HepG2 (cell line): Measurements from ENCODE around the gene SLC48A1. TPM values are rescaled to one million over a fixed set of nuclear protein-coding genes. Genes with fewer than 3 reads are reported as not detected.
A peak's percentile ranks its signal among the peaks of the same experiment; 100 is the strongest.

Experiments
- ATAC-seq: fragments of 200-7000 bp; cut with Tn5 transposase; 3 replicates; pipeline ENCODE4 v1.9.1; 2020; ENCODE audit warnings: mild to moderate bottlenecking, moderate library complexity
- BruUV-seq: library from RNA; stranded (reverse); fragments of 400-500 nt; replicated peaks from 2 replicates; lab custom pipeline; 2021; lab: Mats Ljungman, UMichigan
- CTCF ChIA-PET: fragments of 300-600 bp; formaldehyde crosslinking; extraction: SDS; loops from one replicate; lab custom pipeline; 2021; ENCODE audit warnings: low total read pairs, inconsistent platforms, low intra/inter-chr PET ratio; lab: Yijun Ruan, JAX
- POLR2A ChIA-PET: fragments of 350-600 bp; sonication (Branson Sonifier 250); formaldehyde crosslinking; loops from one replicate; lab custom pipeline; 2020; ENCODE audit warnings: antibody characterized with exemption, inconsistent platforms; lab: Yijun Ruan, JAX
- DNase-seq: peaks from one replicate; pipeline ENCODE4 v3.0.0-alpha.2; 2015; ENCODE audit warnings: low spot score
- FAIRE-seq: peaks from 3 replicates; lab custom pipeline; 2011; peaks lifted over from hg19 to GRCh38; lab: Jason Lieb, UNC
- H2AFZ ChIP-seq: one replicate; pipeline ENCODE4 v1.6.1; 2011; ENCODE audit warnings: low read length, inconsistent platforms
- H3K27ac ChIP-seq: fragments of 300-600 bp; 3 replicates; pipeline ENCODE4 v1.8.0; 2011; ENCODE audit warnings: mixed run types, mild to moderate bottlenecking, mixed read lengths, low read length, inconsistent platforms; ENCODE audit not compliant: insufficient read depth; ENCODE audit errors: extremely low read length
- H3K27me3 ChIP-seq, 2 experiments: fragments of 200-600 bp in 1 of 2; 2 replicates in 1 of 2; 3 replicates in 1 of 2; pipeline versions ENCODE4 v1.6.0 to v1.8.0; 2011; ENCODE audit warnings: low read length in 2 of 2, mild to moderate bottlenecking in 2 of 2, moderate library complexity in 2 of 2, inconsistent platforms in 1 of 2; ENCODE audit not compliant: insufficient read depth in 2 of 2, control insufficient read depth in 1 of 2
- H3K36me3 ChIP-seq, 2 experiments: fragments of 200-600 bp in 1 of 2; replicated peaks in 1 of 2; 2 replicates in 1 of 2; 3 replicates in 1 of 2; pipeline versions ENCODE4 v1.5.1 to v1.8.0; 2011; ENCODE audit warnings: low read length in 2 of 2, inconsistent platforms in 1 of 2; ENCODE audit not compliant: insufficient read depth in 2 of 2, control insufficient read depth in 1 of 2
- H3K4me1 ChIP-seq: 2 replicates; pipeline ENCODE4 v1.5.1; 2012; ENCODE audit warnings: low read length, inconsistent platforms; ENCODE audit not compliant: insufficient read depth
- H3K4me2 ChIP-seq: 2 replicates; pipeline ENCODE4 v1.6.0; 2011; ENCODE audit warnings: low read depth, low read length, inconsistent platforms
- H3K4me3 ChIP-seq, 3 experiments: fragments of 200-600 bp in 1 of 3; sonication (generic), shearing (Covaris generic) in 1 of 3; replicated peaks in 1 of 3; 2 replicates each; pipeline ENCODE4 v1.5.1; 2011 to 2016; ENCODE audit warnings: low read length in 3 of 3, inconsistent platforms in 2 of 3, low read depth in 2 of 3, mild to moderate bottlenecking in 2 of 3, control low read depth in 1 of 3, mixed read lengths in 1 of 3; ENCODE audit not compliant: insufficient read depth in 1 of 3
- H3K79me2 ChIP-seq: one replicate; pipeline ENCODE4 v1.6.1; 2011; ENCODE audit warnings: low read length, inconsistent platforms; ENCODE audit not compliant: insufficient read depth
- H3K9ac ChIP-seq: 2 replicates; pipeline ENCODE4 v1.6.0; 2011; ENCODE audit warnings: mild to moderate bottlenecking, low read depth, low read length, inconsistent platforms; ENCODE audit not compliant: insufficient read depth
- H3K9me3 ChIP-seq: 2 replicates; pipeline ENCODE4 v1.5.1; 2012; ENCODE audit warnings: mild to moderate bottlenecking, low read length
- H4K20me1 ChIP-seq: 2 replicates; pipeline ENCODE4 v1.6.0; 2011; ENCODE audit warnings: inconsistent platforms, mild to moderate bottlenecking, low read length, moderate library complexity; ENCODE audit not compliant: insufficient read depth
- ATM ChIP-seq: fragments of 450-650 bp; IDR thresholded peaks from 2 replicates; pipeline ENCODE4 v1.7.1; 2017; ENCODE audit warnings: mild to moderate bottlenecking, borderline replicate concordance
- HOXA5 ChIP-seq: sonication (generic); formaldehyde crosslinking; IDR thresholded peaks from 2 replicates; pipeline ENCODE4 v1.4.0; 2020; ENCODE audit warnings: missing genetic modification reagents
- MAF1 ChIP-seq: sonication (generic); formaldehyde crosslinking; IDR thresholded peaks from 2 replicates; pipeline ENCODE4 v1.5.0; 2020; ENCODE audit warnings: missing genetic modification reagents, borderline replicate concordance
- NFYB ChIP-seq: sonication (generic); formaldehyde crosslinking; IDR thresholded peaks from 2 replicates; pipeline ENCODE4 v1.4.0; 2020; ENCODE audit warnings: missing genetic modification reagents
- NR3C1 ChIP-seq: sonication (generic); formaldehyde crosslinking; IDR thresholded peaks from 2 replicates; pipeline ENCODE4 v1.4.0; 2020; ENCODE audit warnings: missing genetic modification reagents
- SKI ChIP-seq: fragments of 450-650 bp; IDR thresholded peaks from one replicate; pipeline ENCODE4 v1.6.1; 2018; ENCODE audit warnings: mild to moderate bottlenecking; ENCODE audit not compliant: partially characterized antibody
- SOX5 ChIP-seq: IDR thresholded peaks from 2 replicates; pipeline ENCODE4 v1.6.1; 2016; ENCODE audit warnings: borderline replicate concordance
- STAG1 ChIP-seq: sonication (generic); formaldehyde crosslinking; IDR thresholded peaks from 2 replicates; pipeline ENCODE4 v1.4.0; 2020; ENCODE audit warnings: missing genetic modification reagents
- TOE1 ChIP-seq: sonication (generic); formaldehyde crosslinking; IDR thresholded peaks from 2 replicates; pipeline ENCODE4 v1.4.0; 2020; ENCODE audit warnings: mild to moderate bottlenecking, missing genetic modification reagents
- TP53 ChIP-seq: sonication (generic); formaldehyde crosslinking; conservative IDR thresholded peaks from 2 replicates; pipeline ENCODE4 v1.4.0; 2020; ENCODE audit warnings: missing genetic modification reagents
- ZNF317 ChIP-seq: sonication (generic); formaldehyde crosslinking; IDR thresholded peaks from 2 replicates; pipeline ENCODE4 v1.5.0; 2020; ENCODE audit warnings: mild to moderate bottlenecking, missing genetic modification reagents
- WGBS: methylation state at CpG from one replicate; pipeline ENCODE4 v1.1.6; 2017; ENCODE audit warnings: low lambda C conversion rate; 5-methylcytosine and 5-hydroxymethylcytosine counted together
- in situ Hi-C: cut with HindIII; loops from 2 replicates; pipeline ENCODE4 v1.10.0; 2017; ENCODE audit warnings: low pct_unique_long_range_greater_than_20kb; ENCODE audit not compliant: extremely low pct_ligation_motif_present
- intact Hi-C: fragments of 100-400 bp; cut with micrococcal nuclease; formaldehyde crosslinking; loops from one replicate; pipeline ENCODE4 v1.10.0; 2022; ENCODE audit not compliant: unreplicated experiment
- polyA plus RNA-seq, 8 experiments: library from polyadenylated mRNA; depleted of rRNA in 3 of 8; stranded (reverse) in 7 of 8; unstranded in 1 of 8; fragments of >200 nt; fragmentation: Illumina TruSeq in 4 of 8; extraction: Trizol in 4 of 8; gene quantifications; 2 replicates each; pipeline versions ENCODE4 v1.2.1 to v1.2.3, GENCODE V29; 2011 to 2016; ENCODE audit warnings: low read depth in 4 of 8, missing spikeins in 1 of 8, mixed read lengths in 1 of 8; ENCODE audit not compliant: insufficient read depth in 1 of 8
- total RNA-seq, 5 experiments: library from RNA; depleted of rRNA; stranded (reverse); fragments of >200 nt; fragmentation: Illumina TruSeq; extraction: Trizol; gene quantifications; 2 replicates each; pipeline ENCODE4 v1.2.3, GENCODE V29; 2016; ENCODE audit warnings: low read depth in 1 of 5
- TF ChIP-seq, protein P1 (sequence below): sonication (generic); formaldehyde crosslinking; conservative IDR thresholded peaks from 2 replicates; pipeline ENCODE4 v1.8.1; 2023; ENCODE audit warnings: missing genetic modification reagents
- TF ChIP-seq, protein P2 (sequence below): sonication (generic); formaldehyde crosslinking; IDR thresholded peaks from 2 replicates; pipeline ENCODE4 v1.5.0; 2020; ENCODE audit warnings: mild to moderate bottlenecking, missing genetic modification reagents
- TF ChIP-seq, protein P3 (sequence below): IDR thresholded peaks from 2 replicates; pipeline ENCODE4 v1.6.1; 2016
- TF ChIP-seq, protein P4 (sequence below): sonication (generic); formaldehyde crosslinking; IDR thresholded peaks from 2 replicates; pipeline ENCODE4 v1.4.0; 2020; ENCODE audit warnings: missing genetic modification reagents, borderline replicate concordance

SLC48A1 gene
- total and polyA plus RNA-seq, 2 of the 13 experiments (the other 11 are each of a cell fraction or from before 2014, with no cell fraction given): 2.2 to 3.7 TPM

DNA sequence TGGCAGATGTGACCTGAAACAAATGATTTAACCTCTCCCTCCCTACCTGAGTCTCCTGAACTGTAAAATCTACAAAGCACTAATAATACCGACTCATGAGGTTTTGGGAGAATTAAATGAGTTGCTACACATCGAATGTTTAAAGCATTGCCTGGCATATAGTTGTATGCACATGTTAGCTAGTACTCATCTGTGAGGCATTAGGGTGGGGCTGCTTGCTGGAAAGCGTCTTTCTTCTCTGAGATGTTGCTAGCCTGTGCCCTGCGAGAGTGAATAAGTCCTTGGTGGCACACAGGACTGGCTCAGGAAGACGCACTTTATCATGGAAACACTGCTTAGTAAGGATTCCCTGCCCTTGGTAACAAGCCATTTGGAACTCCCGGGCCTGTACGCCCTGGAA is 20.5 kb upstream of the SLC48A1 start (continued):
- TF ChIP-seq, protein P1, sequence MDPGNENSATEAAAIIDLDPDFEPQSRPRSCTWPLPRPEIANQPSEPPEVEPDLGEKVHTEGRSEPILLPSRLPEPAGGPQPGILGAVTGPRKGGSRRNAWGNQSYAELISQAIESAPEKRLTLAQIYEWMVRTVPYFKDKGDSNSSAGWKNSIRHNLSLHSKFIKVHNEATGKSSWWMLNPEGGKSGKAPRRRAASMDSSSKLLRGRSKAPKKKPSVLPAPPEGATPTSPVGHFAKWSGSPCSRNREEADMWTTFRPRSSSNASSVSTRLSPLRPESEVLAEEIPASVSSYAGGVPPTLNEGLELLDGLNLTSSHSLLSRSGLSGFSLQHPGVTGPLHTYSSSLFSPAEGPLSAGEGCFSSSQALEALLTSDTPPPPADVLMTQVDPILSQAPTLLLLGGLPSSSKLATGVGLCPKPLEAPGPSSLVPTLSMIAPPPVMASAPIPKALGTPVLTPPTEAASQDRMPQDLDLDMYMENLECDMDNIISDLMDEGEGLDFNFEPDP (CRISPR knock-in tag): no peak
- TF ChIP-seq ATM (no peak), SOX5 (CRISPR knock-in tag) (no peak), SKI (no peak), ZNF317 (CRISPR knock-in tag) (no peak), TP53 (CRISPR knock-in tag) (no peak), MAF1 (no peak)
- TF ChIP-seq, protein P2, sequence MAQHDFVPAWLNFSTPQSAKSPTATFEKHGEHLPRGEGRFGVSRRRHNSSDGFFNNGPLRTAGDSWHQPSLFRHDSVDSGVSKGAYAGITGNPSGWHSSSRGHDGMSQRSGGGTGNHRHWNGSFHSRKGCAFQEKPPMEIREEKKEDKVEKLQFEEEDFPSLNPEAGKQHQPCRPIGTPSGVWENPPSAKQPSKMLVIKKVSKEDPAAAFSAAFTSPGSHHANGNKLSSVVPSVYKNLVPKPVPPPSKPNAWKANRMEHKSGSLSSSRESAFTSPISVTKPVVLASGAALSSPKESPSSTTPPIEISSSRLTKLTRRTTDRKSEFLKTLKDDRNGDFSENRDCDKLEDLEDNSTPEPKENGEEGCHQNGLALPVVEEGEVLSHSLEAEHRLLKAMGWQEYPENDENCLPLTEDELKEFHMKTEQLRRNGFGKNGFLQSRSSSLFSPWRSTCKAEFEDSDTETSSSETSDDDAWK: no peak

DNA sequence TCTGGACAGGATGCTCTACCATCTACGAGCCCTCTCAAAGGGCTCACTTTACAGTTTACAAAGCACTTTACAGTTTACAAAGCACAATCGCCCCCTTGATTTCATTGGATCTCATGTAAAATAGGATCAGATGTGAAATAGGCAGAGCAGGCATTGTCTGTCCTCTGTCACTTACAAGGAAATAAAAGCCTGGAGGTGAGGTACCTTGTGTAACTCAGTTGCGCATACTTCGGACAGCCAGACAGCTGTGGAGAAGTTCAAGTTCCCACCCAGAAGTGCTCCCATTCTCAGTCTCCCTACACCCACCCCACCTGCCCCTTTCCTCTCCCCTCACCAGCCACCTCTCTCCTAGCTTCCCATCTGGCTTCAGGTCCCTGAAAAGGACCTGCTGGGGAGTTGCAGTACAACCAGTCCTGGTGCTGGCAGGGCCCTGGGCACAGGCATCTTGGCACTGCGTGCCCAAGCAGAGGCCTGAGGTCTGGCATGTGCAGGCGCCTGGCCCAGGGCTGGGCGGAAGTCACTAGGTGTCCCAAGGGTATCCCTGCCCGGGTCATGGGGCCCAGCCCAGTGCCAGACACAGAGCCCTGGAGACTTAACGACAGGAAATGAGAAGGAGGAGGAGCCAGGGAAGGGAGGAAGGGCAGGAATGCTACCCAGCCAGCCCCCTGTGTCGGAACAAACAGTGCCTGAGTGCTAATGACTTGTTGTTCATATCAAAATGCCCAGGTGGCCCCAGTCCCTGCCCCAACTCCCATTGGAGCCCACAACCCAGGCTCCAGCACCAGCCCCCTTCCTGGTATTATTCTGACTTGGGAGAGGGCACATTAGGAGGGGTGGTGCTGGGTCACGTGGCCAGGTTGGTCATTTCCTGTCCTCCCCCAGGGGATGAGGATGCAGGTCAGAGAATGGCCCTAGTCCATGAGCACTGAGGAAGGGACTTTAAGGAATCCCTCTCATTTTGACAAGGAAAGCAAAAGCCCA is 19.7 kb upstream of the SLC48A1 start:
- Histone ChIP-seq H2AFZ (no peak overlapping the region), H3K27me3 (peaks cover 6 to 50% of the 10 kb centered on the region in 2 experiments; a peak in 3 of 5 replicates)
- TF ChIP-seq HOXA5 (no peak), NFYB (CRISPR knock-in tag) (no peak), NR3C1 (CRISPR knock-in tag) (no peak), STAG1 (CRISPR knock-in tag) (no peak), TOE1 (no peak)
- TF ChIP-seq, protein P3, sequence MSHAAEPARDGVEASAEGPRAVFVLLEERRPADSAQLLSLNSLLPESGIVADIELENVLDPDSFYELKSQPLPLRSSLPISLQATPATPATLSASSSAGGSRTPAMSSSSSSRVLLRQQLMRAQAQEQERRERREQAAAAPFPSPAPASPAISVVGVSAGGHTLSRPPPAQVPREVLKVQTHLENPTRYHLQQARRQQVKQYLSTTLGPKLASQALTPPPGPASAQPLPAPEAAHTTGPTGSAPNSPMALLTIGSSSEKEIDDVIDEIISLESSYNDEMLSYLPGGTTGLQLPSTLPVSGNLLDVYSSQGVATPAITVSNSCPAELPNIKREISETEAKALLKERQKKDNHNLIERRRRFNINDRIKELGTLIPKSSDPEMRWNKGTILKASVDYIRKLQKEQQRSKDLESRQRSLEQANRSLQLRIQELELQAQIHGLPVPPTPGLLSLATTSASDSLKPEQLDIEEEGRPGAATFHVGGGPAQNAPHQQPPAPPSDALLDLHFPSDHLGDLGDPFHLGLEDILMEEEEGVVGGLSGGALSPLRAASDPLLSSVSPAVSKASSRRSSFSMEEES (CRISPR knock-in tag): no peak
- TF ChIP-seq, protein P4, sequence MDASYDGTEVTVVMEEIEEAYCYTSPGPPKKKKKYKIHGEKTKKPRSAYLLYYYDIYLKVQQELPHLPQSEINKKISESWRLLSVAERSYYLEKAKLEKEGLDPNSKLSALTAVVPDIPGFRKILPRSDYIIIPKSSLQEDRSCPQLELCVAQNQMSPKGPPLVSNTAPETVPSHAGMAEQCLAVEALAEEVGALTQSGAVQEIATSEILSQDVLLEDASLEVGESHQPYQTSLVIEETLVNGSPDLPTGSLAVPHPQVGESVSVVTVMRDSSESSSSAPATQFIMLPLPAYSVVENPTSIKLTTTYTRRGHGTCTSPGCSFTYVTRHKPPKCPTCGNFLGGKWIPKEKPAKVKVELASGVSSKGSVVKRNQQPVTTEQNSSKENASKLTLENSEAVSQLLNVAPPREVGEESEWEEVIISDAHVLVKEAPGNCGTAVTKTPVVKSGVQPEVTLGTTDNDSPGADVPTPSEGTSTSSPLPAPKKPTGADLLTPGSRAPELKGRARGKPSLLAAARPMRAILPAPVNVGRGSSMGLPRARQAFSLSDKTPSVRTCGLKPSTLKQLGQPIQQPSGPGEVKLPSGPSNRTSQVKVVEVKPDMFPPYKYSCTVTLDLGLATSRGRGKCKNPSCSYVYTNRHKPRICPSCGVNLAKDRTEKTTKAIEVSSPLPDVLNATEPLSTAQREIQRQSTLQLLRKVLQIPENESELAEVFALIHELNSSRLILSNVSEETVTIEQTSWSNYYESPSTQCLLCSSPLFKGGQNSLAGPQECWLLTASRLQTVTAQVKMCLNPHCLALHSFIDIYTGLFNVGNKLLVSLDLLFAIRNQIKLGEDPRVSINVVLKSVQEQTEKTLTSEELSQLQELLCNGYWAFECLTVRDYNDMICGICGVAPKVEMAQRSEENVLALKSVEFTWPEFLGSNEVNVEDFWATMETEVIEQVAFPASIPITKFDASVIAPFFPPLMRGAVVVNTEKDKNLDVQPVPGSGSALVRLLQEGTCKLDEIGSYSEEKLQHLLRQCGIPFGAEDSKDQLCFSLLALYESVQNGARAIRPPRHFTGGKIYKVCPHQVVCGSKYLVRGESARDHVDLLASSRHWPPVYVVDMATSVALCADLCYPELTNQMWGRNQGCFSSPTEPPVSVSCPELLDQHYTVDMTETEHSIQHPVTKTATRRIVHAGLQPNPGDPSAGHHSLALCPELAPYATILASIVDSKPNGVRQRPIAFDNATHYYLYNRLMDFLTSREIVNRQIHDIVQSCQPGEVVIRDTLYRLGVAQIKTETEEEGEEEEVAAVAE (CRISPR knock-in tag): no peak
- TF ChIP-seq, all 625 proteins: peak for 0
- Histone ChIP-seq H3K27ac (no peak overlapping the region), H3K36me3 (no peaks in the 10 kb centered on the region), H4K20me1 (no peaks in the 10 kb centered on the region), H3K4me1 (peaks cover 25% of the 10 kb centered on the region), H3K79me2 (no peaks in the 10 kb centered on the region), H3K4me2 (peak overlapping the region; percentile 23; the same call in 1 of the 2 replicates), H3K4me3 (no peak overlapping the region), H3K9ac (no peak overlapping the region), H3K9me3 (no peaks in the 10 kb centered on the region)
- intact Hi-C loops: no loop called here
- 42% methylated on average over 11 of the region's 11 CpGs for WGBS
- DNase-seq: no peak
- BruUV-seq: no TSS peak
- FAIRE-seq: no peak
- POLR2A ChIA-PET: no interaction called here
- in situ Hi-C loops: no loop called here
- ATAC-seq: no peak
- CTCF ChIA-PET: no interaction called here
